Upper lobe of right lung (tissue), 1 donor: ENCODE measurements around the gene SHANK1. TPM values are rescaled to one million over a fixed set of nuclear protein-coding genes. Genes with fewer than 3 reads are reported as not detected.

Experiments used
- ATAC-seq: fragments of 200-7000 bp; cut with Tn5 transposase; one replicate; pipeline ENCODE4 v1.9.1; 2020; ENCODE audit warnings: mild to moderate bottlenecking, moderate library complexity
- DNase-seq: peaks from one replicate; pipeline ENCODE4 v3.0.0-alpha.2; 2020
- H3K27ac ChIP-seq: fragments of 200-600 bp; one replicate; pipeline ENCODE4 v1.8.0; 2022
- H3K27me3 ChIP-seq: fragments of 200-600 bp; one replicate; pipeline ENCODE4 v1.8.0; 2022; ENCODE audit warnings: mild to moderate bottlenecking
- H3K36me3 ChIP-seq: fragments of 200-600 bp; one replicate; pipeline ENCODE4 v1.8.0; 2022
- H3K4me1 ChIP-seq: fragments of 200-600 bp; one replicate; pipeline ENCODE4 v1.8.0; 2022
- H3K4me3 ChIP-seq: fragments of 200-600 bp; one replicate; pipeline ENCODE4 v1.8.0; 2022; ENCODE audit warnings: mild to moderate bottlenecking
- H3K9me3 ChIP-seq: fragments of 200-600 bp; one replicate; pipeline ENCODE4 v1.8.0; 2022
- intact Hi-C: fragments of 100-400 bp; cut with DNase I; formaldehyde crosslinking; loops from one replicate; pipeline ENCODE4 v1.11.0; 2022
- total RNA-seq: library from RNA; stranded (reverse); fragmentation: NEBNext Ultra II Directional; extraction: Animal tissue kit (Norgen Biotek cat#: 25700); gene quantifications from one replicate; pipeline ENCODE4 v1.2.1, GENCODE V29; 2021
- TF ChIP-seq, protein P1 (sequence below): fragments of 200-600 bp; IDR thresholded peaks from one replicate; pipeline ENCODE4 v1.8.0; 2022; ENCODE audit warnings: antibody characterized with exemption
- donor health status: DM: no; HTN: yes; CAD: no; lungs with severe emphysema.

SHANK1 gene
- total RNA-seq, 1 donor from 2014 or later: 0.35 TPM

DNA sequence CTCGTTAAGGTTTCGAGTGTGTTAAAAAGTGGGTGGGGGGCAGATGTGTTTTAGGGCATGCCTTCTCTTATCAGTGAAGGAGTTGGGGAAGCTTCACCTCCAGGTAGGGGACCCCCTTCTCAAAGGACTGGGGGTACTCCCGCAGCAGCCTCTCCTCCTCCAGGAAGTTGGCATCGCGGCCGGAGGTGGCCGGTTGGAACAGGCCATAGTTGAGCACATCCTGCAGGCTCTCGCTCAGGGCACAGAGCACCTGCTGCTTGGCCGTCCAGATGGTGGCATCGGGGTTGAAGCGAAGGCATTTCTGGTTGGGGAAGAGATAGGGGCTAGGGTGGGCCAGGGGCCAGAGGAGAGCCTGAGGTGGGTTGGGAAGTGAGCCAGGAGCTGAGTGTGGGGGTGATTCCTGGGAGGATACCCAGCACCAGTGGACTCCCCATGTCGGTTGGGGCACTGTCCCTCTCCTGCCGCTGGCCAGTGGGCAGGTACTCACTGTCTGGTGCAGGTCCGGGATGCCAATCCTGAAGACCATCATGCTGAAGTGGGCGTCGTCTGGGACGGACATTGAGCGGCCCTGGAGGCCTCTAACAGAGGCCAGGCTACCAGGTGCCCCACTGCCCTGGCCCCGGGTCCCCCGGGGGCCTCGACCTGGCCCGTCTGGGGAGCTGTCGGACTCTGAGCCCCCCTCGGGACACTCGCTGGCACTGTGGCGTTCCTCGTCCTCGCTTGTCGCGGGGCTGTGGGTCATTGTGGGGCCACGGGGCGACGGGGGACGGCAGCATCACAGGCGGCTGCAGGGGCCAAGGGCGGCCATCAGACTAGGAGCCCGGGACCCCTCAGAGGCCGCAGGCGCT lies 3.2 kb downstream of the SHANK1 start:
- Histone ChIP-seq H3K27me3 (peaks cover 37% of the 10 kb centered on the region), H3K9me3 (no peaks in the 10 kb centered on the region), H3K4me3 (no peak overlapping the region), H3K4me1 (no peaks in the 10 kb centered on the region), H3K36me3 (no peaks in the 10 kb centered on the region), H3K27ac (no peak overlapping the region)
- DNase-seq: no peak
- intact Hi-C loops: no loop called here
- no peak for ATAC-seq
- TF ChIP-seq, protein P1, sequence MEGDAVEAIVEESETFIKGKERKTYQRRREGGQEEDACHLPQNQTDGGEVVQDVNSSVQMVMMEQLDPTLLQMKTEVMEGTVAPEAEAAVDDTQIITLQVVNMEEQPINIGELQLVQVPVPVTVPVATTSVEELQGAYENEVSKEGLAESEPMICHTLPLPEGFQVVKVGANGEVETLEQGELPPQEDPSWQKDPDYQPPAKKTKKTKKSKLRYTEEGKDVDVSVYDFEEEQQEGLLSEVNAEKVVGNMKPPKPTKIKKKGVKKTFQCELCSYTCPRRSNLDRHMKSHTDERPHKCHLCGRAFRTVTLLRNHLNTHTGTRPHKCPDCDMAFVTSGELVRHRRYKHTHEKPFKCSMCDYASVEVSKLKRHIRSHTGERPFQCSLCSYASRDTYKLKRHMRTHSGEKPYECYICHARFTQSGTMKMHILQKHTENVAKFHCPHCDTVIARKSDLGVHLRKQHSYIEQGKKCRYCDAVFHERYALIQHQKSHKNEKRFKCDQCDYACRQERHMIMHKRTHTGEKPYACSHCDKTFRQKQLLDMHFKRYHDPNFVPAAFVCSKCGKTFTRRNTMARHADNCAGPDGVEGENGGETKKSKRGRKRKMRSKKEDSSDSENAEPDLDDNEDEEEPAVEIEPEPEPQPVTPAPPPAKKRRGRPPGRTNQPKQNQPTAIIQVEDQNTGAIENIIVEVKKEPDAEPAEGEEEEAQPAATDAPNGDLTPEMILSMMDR: no peak

DNA sequence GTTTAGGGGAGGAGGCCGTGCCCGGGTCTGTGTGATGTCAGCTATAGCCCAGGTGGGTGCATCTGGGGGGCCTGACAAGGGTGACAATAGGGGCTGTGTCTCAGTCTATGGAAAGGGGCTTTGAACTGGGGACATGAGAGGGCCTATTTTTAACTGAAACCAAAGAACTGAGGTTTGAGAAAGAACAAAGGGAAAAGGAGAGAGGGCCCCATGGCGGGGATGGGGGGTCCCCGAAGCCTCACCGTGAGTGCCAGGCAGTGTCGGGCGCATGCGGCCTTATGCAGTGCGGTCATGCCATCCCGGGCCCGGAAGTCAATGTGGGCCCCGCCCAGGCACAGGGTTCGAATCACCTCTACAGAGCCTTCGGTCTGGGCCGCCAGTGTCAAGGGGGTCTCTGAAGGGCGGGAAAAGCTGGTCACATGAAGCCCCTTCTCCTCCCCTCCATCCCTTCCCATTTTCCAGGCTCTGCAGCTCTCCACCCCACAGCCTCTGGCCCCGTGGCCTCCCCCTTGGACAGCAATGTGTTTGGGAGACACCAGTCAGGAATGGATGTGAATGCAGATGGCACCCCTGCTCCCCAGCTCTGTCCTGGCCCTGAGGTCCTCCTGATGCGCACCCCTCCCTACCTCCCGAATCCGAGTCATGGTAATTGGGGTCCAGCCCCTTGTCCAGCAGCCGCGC lies 5.9 kb downstream of the SHANK1 start:
- no peaks in the 10 kb centered on the region for H3K4me1 ChIP-seq
- no peak overlapping the region for H3K27ac ChIP-seq
- TF ChIP-seq, protein P1: no peak
- intact Hi-C loops: no loop called here
- no peak overlapping the region for H3K4me3 ChIP-seq
- DNase-seq (no peak), ATAC-seq (no peak)
- no peaks in the 10 kb centered on the region for H3K36me3 ChIP-seq
- H3K27me3 ChIP-seq: peaks cover 39% of the 10 kb centered on the region
- H3K9me3 ChIP-seq: no peaks in the 10 kb centered on the region

DNA sequence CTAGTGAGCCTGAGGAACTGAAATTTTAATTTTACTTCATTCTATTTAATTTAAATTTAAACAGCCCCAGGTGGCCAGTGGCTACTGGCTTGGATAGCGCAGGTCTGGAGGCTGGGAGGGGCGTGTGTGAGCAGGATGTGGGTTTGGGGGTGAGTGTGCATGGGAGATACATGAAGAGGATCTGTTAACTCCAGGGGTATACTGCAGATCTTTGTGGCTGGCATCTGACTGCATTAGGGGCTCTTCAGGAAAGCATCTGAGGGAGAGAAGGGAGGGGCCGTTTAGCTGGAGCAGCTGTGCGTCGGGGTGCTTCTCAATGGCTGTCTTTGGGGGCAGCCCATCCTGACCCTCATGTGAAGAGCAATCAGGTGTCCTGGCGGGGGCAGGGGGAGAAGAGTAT lies 6.8 kb downstream of the SHANK1 start:
- no peak overlapping the region for H3K4me3 ChIP-seq
- intact Hi-C loops: no loop called here
- H3K27ac ChIP-seq: no peak overlapping the region
- H3K4me1 ChIP-seq: no peaks in the 10 kb centered on the region
- DNase-seq: no peak
- H3K27me3 ChIP-seq: peaks cover 33% of the 10 kb centered on the region
- ATAC-seq: no peak
- no peaks in the 10 kb centered on the region for H3K36me3 ChIP-seq
- H3K9me3 ChIP-seq: no peaks in the 10 kb centered on the region
- TF ChIP-seq, protein P1: no peak

DNA sequence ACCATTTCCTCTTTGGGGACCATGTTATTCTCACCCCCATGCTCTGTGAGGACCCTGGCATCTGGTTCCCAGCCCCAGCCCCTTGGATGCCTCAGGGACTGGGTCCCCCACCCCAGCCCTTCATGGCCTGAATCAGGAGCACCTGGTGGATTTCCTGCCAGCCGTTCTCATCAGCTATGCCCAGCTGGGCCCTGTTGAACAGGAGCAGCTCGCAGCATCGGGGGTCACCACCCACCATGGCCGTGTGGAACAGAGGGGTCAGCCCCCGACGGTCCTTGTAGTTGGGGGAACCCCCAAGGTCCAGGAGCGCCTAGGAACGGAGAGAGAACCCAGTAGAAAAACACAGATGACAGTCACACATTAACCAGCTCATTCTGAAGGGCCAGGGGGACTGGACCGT lies 7.8 kb downstream of the SHANK1 start:
- H3K27ac ChIP-seq: no peak overlapping the region

DNA sequence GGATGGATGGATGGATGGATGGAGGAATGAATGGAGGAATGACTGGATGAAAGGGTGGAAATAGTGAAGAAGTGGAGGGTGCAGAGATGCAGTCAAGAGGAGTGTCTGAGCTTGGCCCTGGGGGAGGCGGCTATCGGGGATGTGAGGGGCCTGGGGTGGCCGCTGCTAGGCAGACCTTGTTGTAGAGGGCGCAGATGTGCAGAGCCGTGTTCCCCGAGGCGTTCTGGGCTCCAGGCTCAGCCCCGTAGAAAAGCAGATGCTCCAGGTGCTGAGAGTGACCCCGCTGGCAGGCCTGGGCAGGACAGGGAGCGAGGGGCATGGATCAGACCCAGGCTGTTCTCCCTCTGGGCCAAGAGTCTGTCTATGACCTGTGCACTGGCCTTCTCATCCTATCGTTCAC lies 8.4 kb downstream of the SHANK1 start:
- no peak for DNase-seq
- Histone ChIP-seq H3K27ac (no peak overlapping the region), H3K4me3 (no peak overlapping the region), H3K27me3 (peaks cover 17% of the 10 kb centered on the region), H3K4me1 (no peaks in the 10 kb centered on the region), H3K36me3 (no peaks in the 10 kb centered on the region), H3K9me3 (no peaks in the 10 kb centered on the region)
- TF ChIP-seq, protein P1: no peak
- ATAC-seq: no peak
- intact Hi-C loops: no loop called here

More for the DNA sequence above, 7.8 kb downstream of the SHANK1 start:
- intact Hi-C loops: no loop called here
- TF ChIP-seq, protein P1: no peak
- Histone ChIP-seq H3K9me3 (no peaks in the 10 kb centered on the region), H3K4me3 (no peak overlapping the region), H3K4me1 (no peaks in the 10 kb centered on the region), H3K27me3 (peaks cover 23% of the 10 kb centered on the region), H3K36me3 (no peaks in the 10 kb centered on the region)
- no peak for ATAC-seq
- DNase-seq: no peak
